NCI-H2196 (cell line): ENCODE results near the gene DUOX2.
"Not testable (repeated sequence)": the region's sequence is repeated elsewhere in the genome, so short reads cannot be mapped to it uniquely, and the experiment has no call there.

Experiments used
- DNase-seq: peaks from one replicate; lab custom pipeline; 2025; ENCODE audit not compliant: unreplicated experiment; lab: John Stamatoyannopoulos, UW

The DUOX2 gene

GRCh38 chr15:45139770-45140169, 25.8 kb upstream of the DUOX2 start:
- no peak for DNase-seq

DNA sequence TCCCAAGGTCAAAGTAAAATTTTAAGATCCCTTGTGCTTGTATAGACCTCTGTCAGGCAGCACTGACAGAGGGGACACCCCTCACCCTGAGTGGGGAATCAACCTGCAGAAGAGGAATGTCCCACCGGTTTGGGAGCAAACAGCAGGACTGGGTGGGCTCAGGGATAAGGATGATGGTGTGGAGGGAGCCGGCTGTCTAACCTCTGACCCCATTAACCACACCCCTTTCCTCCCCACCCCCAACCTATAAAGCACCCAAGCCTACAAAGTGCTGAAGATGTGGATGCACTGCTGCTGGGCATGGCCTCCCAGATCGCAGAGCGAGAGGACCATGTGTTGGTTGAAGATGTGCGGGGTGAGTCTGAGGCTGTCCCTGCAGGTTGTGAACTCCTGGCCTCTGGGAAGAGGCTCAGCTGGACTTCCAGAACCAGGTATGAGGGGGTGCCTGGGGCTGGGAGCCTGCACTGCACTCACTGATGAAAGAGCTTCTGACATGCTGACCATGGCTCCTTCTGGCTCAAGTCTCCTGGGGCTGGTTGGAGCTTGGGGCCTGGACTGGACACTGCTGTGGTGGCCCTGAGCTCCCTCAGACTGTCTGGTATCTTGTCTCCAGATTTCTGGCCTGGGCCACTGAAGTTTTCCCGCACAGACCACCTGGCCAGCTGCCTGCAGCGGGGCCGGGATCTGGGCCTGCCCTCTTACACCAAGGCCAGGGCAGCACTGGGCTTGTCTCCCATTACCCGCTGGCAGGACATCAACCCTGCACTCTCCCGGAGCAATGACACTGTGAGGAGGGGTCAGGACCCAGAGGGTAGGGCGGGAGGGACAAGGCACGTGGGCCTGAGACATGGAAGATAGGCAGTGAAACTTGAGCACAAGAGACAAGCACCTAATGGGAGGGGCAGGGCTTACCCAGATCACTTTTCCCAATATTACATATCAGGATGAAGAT, 25.1 kb upstream of the DUOX2 start:
- no peak for DNase-seq

- DNase-seq, result no peak
Measured at GRCh38 chr15:45137703-45138102, 23.7 kb upstream of the DUOX2 start.

GRCh38 chr15:45136378-45136764, 22.4 kb upstream of the DUOX2 start:
- DNase-seq, result no peak

DNA sequence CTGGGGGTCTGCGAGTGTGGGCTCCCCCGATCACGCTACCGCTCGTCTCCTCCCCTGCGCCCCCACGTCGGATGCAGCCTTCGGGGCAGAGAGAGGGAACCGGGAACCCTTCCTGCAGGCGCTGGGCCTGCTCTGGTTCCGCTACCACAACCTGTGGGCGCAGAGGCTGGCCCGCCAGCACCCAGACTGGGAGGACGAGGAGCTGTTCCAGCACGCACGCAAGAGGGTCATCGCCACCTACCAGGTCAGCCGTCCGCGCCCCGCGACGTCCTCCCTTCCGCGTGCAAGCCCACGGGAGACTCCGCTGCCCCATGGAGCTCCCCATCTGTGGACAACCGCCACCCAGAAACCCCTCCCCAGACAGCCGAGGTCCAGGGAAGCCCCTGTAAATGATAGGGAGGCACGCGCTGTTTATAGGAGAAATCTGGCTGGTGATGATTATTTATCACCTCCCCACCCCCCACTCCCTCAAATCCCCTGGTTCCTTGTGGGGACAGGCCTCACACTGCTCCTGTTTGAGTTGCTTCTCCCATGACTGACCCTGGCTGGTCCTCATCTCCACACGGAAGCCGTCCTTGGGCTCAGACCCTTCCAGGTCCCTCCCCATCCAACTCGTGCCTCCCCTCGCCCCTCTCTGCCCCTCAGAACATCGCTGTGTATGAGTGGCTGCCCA, 21.9 kb upstream of the DUOX2 start:
- not testable (repeated sequence) for DNase-seq

- peak; percentile 40 for DNase-seq
Measured at GRCh38 chr15:45134682-45135604, 21.0 kb upstream of the DUOX2 start.

GRCh38 chr15:45134046-45134445, 20.1 kb upstream of the DUOX2 start:
- no peak for DNase-seq

DNA sequence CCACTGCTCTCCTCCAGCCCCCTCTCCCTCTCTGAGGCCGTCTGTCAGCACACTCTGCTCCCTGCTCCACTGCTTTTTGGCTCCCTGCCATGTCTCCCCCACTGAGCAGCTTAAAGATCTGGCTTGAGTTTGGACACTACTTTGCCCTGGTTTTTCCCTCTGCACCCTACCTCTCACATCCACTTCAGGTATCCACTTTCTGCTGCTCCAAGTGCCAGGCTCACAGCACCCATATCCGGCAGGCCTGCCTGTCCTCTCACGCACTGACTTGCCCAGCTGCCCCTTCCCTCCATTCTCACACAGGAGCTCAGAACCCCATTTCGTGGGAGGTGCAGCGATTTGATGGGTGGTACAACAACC, 19.6 kb upstream of the DUOX2 start:
- no peak for DNase-seq

- no peak for DNase-seq
Measured at GRCh38 chr15:45132844-45133560, 19.0 kb upstream of the DUOX2 start.

DNA sequence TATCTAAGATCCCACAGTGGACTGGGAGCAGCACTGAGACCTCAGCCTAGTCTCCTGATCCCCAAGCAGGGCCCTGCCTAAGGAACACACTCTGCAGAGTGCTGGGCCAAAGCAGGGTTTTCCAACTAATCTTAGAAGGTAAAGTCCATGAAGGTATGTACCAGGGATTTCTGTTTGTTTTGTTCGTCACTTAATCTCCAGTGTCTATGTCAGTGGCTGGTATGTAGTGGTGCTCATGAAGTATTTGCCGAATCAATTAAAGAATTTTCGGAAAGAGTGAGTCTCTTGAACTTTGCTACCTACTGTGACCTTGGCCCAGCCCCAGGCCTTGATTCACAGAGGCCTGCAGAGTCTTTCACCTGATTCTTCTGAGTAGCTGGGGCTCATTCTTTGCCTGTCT, 17.5 kb upstream of the DUOX2 start:
- DNase-seq, result no peak

DNA sequence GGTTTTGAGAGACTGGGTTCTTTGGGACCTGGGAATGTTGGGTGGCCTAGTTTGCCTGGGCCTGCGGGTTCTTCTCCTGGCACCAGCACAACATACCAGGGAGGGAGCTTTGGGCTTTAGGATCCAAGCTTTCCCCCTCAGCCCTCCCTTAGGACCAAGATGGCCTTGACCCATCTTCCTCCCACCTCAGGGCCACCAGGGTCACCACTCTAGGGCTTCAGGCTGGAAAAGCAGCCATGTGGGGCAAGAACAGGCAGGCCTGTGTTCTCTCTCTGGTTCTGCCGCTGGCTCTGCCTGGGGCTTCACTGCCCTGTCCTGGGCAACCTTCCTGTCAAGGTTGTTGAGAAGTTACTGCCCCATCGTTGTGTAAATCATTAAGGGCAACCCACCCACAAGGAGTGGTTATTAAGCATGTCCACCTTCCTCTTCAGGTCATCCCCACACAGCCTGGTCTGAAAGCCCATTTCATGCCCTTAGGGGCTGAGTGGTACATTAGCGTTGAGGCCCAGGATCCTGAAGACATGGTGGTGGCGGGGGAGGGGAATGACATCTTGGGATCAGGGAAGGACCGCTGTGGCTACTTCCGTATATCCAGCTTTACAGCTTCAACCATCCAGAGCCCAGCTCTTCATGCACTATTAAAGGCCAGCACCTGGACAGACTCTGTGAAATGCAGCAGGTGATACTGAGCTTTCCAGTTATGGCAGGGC, 16.5 kb upstream of the DUOX2 start:
- no peak for DNase-seq

DNA sequence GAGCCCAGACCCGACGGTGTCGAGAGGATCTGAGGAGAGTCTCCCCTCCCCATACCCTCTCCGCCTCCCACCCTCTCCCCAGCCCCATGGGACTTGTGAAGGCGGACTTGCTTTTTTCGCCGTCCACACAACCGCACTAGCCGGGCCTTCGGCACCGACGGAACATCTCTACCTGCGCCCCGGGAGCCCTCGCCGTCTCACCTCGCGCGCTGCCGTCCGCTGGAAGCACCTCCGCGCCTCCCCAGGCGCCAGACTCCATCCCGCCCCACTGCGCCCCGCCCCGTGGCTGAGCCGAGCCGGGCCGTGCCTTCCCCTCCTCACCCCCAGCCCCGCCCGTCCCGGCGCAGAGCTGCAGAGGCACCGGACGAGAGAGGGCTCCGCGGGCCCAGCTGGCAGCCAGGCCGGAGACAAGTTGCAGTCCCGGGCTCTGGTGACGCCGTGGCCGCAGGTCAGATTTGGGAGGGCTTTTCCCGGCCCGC, 15.7 kb upstream of the DUOX2 start, which contains the start of the genes DUOX1 and DUOXA1:
DUOX1 (plus strand) TSS at position 344 of the 479 bp plus-strand sequence. CDS start 1,973 bp downstream, outside the sequence.
DUOXA1 (minus strand) TSS at position 229 of the 479 bp plus-strand sequence. CDS start 6,865 bp downstream, outside the sequence.
- DNase-seq, result no peak

DNA sequence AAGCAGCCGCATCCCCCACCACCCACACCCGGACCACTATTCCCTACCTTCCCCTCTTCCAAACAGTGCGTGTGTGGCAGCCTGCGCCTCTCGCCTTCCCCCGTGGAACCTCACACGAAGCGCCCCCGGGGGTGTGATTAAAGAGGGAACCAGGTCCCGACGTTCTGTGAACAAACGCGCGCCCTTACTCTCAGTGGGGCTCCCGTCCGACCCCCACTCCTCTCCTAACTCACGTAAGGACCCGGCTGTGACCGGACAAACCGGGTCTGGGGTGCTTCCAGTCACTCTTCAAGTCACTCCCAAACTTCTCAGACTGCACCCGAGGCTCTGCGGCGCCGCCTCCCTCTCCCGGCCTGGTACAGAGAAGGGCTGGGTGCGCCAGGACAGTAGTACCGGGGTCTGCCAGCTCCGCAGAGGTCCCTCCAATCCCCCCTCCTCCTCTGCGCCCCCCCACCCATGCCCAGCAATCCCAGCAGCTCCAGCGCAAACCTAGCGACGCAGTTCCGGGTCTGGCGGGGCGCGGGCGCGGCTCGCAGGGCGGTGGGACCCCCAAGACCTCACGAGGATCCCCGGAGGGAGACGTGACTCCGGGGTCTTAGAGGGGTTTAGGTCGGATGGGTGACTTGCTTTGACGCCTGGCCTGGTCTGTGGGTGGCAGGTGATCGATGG, 15.1 kb upstream of the DUOX2 start:
- DNase-seq, result no peak

GRCh38 chr15:45126535-45127158, 12.7 kb upstream of the DUOX2 start:
- DNase-seq, result no peak

- DNase-seq, result no peak
Measured at GRCh38 chr15:45123397-45123796, 9.4 kb upstream of the DUOX2 start.

GRCh38 chr15:45122719-45123118, 8.7 kb upstream of the DUOX2 start:
- no peak for DNase-seq

- no peak for DNase-seq
Measured at GRCh38 chr15:45121706-45122417, 7.9 kb upstream of the DUOX2 start.

- DNase-seq, result no peak
Measured at GRCh38 chr15:45121020-45121419, 7.0 kb upstream of the DUOX2 start.
